Stimulated activated naive CD8-positive, alpha-beta T cell treated with anti-CD3 and anti-CD28 coated beads, Interleukin-15, Interleukin-2, amounts not matched to agents 100 ng/mL and 50 ng/mL, for 24 hours (primary cell): Measurements from ENCODE around the gene CIDEC.
"Not testable (repeated sequence)": the region's sequence is repeated elsewhere in the genome, so short reads cannot be mapped to it uniquely, and the experiment has no call there.

Experiments used
- H3K27ac Mint-ChIP-seq: one replicate; pipeline ENCODE4 v1.8.0; 2021; ENCODE audit warnings: mild to moderate bottlenecking, mixed read lengths
- H3K27me3 Mint-ChIP-seq: one replicate; pipeline ENCODE4 v1.8.0; 2021; ENCODE audit warnings: mixed read lengths
- H3K36me3 Mint-ChIP-seq: one replicate; pipeline ENCODE4 v1.8.0; 2021; ENCODE audit warnings: low read depth, mixed read lengths
- H3K4me1 Mint-ChIP-seq: one replicate; pipeline ENCODE4 v1.8.0; 2021; ENCODE audit warnings: low read depth, mixed read lengths
- H3K4me3 Mint-ChIP-seq: one replicate; pipeline ENCODE4 v1.8.0; 2021; ENCODE audit warnings: mild to moderate bottlenecking, mixed read lengths
- H3K9me3 Mint-ChIP-seq: one replicate; pipeline ENCODE4 v1.8.0; 2021; ENCODE audit warnings: mixed read lengths

Gene CIDEC

GRCh38 chr3:9893739-9894138 lies 13.7 kb upstream of the CIDEC start:
- Mint-ChIP-seq H3K27ac (peak overlapping the region; percentile 67), H3K4me1 (peaks cover 71% of the 10 kb centered on the region)

GRCh38 chr3:9891072-9891622 lies 11.1 kb upstream of the CIDEC start:
- H3K27ac Mint-ChIP-seq: peak overlapping the region; percentile 95
- peaks cover 4% of the 10 kb centered on the region for H3K9me3 Mint-ChIP-seq
- H3K4me1 Mint-ChIP-seq: peaks cover 52% of the 10 kb centered on the region
- peaks cover 45% of the 10 kb centered on the region for H3K36me3 Mint-ChIP-seq
- H3K27me3 Mint-ChIP-seq: no peaks in the 10 kb centered on the region
- peak overlapping the region; percentile 94 for H3K4me3 Mint-ChIP-seq

More at GRCh38 chr3:9893739-9894138, 13.7 kb upstream of the CIDEC start:
- peaks cover 45% of the 10 kb centered on the region for H3K36me3 Mint-ChIP-seq
- H3K27me3 Mint-ChIP-seq: no peaks in the 10 kb centered on the region
- H3K9me3 Mint-ChIP-seq: peaks cover 4% of the 10 kb centered on the region
- H3K4me3 Mint-ChIP-seq: peak overlapping the region; percentile 21

- H3K27me3 Mint-ChIP-seq: no peaks in the 10 kb centered on the region
- H3K36me3 Mint-ChIP-seq: peaks cover 40% of the 10 kb centered on the region
- H3K27ac Mint-ChIP-seq: peak within 1 kb of the TSS; percentile 95
- H3K4me3 Mint-ChIP-seq: peak within 1 kb of the TSS; percentile 94
- H3K4me1 Mint-ChIP-seq: peaks cover 47% of the 10 kb centered on the region
- H3K9me3 Mint-ChIP-seq: peaks cover 4% of the 10 kb centered on the region
Observed at GRCh38 chr3:9890249-9891071, 10.4 kb upstream of the CIDEC start, which contains the start of gene JAGN1. Gene JAGN1 (plus strand): TSS chr3:9890610. CDS start chr3:9890723, 113 bp downstream.

GRCh38 chr3:9889405-9889804 lies 9.4 kb upstream of the CIDEC start:
- Mint-ChIP-seq H3K27ac (no peak overlapping the region), H3K36me3 (peaks cover 33% of the 10 kb centered on the region), H3K4me3 (peak overlapping the region; percentile 94), H3K27me3 (no peaks in the 10 kb centered on the region), H3K9me3 (no peaks in the 10 kb centered on the region), H3K4me1 (peaks cover 37% of the 10 kb centered on the region)

GRCh38 chr3:9888540-9888939 lies 8.5 kb upstream of the CIDEC start:
- Mint-ChIP-seq H3K4me3 (no peak overlapping the region), H3K4me1 (peaks cover 29% of the 10 kb centered on the region), H3K36me3 (peaks cover 24% of the 10 kb centered on the region), H3K9me3 (no peaks in the 10 kb centered on the region), H3K27me3 (no peaks in the 10 kb centered on the region), H3K27ac (no peak overlapping the region)

- H3K27me3 Mint-ChIP-seq: no peaks in the 10 kb centered on the region
- no peak overlapping the region for H3K27ac Mint-ChIP-seq
- no peak overlapping the region for H3K4me3 Mint-ChIP-seq
- no peaks in the 10 kb centered on the region for H3K9me3 Mint-ChIP-seq
- peaks cover 19% of the 10 kb centered on the region for H3K4me1 Mint-ChIP-seq
- H3K36me3 Mint-ChIP-seq: peaks cover 14% of the 10 kb centered on the region
Observed at GRCh38 chr3:9887480-9887879, 7.4 kb upstream of the CIDEC start.

- Mint-ChIP-seq H3K36me3 (peaks cover 5% of the 10 kb centered on the region), H3K4me3 (no peak overlapping the region), H3K9me3 (no peaks in the 10 kb centered on the region), H3K27me3 (no peaks in the 10 kb centered on the region), H3K27ac (no peak overlapping the region), H3K4me1 (peaks cover 11% of the 10 kb centered on the region)
Observed at GRCh38 chr3:9886328-9886727, 6.3 kb upstream of the CIDEC start.

GRCh38 chr3:9884555-9885165 lies 4.6 kb upstream of the CIDEC start:
- no peaks in the 10 kb centered on the region for H3K27me3 Mint-ChIP-seq
- H3K4me1 Mint-ChIP-seq: peaks cover under 1% of the 10 kb centered on the region
- no peaks in the 10 kb centered on the region for H3K36me3 Mint-ChIP-seq
- H3K27ac Mint-ChIP-seq: no peak overlapping the region
- H3K4me3 Mint-ChIP-seq: no peak overlapping the region
- no peaks in the 10 kb centered on the region for H3K9me3 Mint-ChIP-seq

- Mint-ChIP-seq H3K27ac (no peak overlapping the region), H3K27me3 (no peaks in the 10 kb centered on the region), H3K4me1 (no peaks in the 10 kb centered on the region), H3K9me3 (no peaks in the 10 kb centered on the region), H3K4me3 (no peak overlapping the region), H3K36me3 (no peaks in the 10 kb centered on the region)
Observed at GRCh38 chr3:9883706-9884554, 3.9 kb upstream of the CIDEC start.

GRCh38 chr3:9881441-9881840 lies 1.4 kb upstream of the CIDEC start:
- Mint-ChIP-seq H3K4me3 (no peak overlapping the region), H3K27ac (no peak overlapping the region), H3K36me3 (no peaks in the 10 kb centered on the region), H3K4me1 (no peaks in the 10 kb centered on the region), H3K9me3 (no peaks in the 10 kb centered on the region), H3K27me3 (no peaks in the 10 kb centered on the region)

- H3K4me3 Mint-ChIP-seq: no peak overlapping the region
- H3K36me3 Mint-ChIP-seq: no peaks in the 10 kb centered on the region
- H3K9me3 Mint-ChIP-seq: no peaks in the 10 kb centered on the region
- no peaks in the 10 kb centered on the region for H3K27me3 Mint-ChIP-seq
- H3K4me1 Mint-ChIP-seq: no peaks in the 10 kb centered on the region
- no peak overlapping the region for H3K27ac Mint-ChIP-seq
Observed at GRCh38 chr3:9878700-9879099, 1.4 kb downstream of the CIDEC start.

GRCh38 chr3:9876991-9877390 lies 3.1 kb downstream of the CIDEC start:
- Mint-ChIP-seq H3K27ac (no peak overlapping the region), H3K27me3 (no peaks in the 10 kb centered on the region), H3K36me3 (no peaks in the 10 kb centered on the region), H3K9me3 (no peaks in the 10 kb centered on the region), H3K4me3 (no peak overlapping the region), H3K4me1 (no peaks in the 10 kb centered on the region)

GRCh38 chr3:9876255-9876654 lies 3.8 kb downstream of the CIDEC start:
- H3K4me1 Mint-ChIP-seq, H3K36me3 Mint-ChIP-seq, H3K27me3 Mint-ChIP-seq: not testable (repeated sequence)

GRCh38 chr3:9875448-9875847 lies 4.6 kb downstream of the CIDEC start:
- Mint-ChIP-seq H3K9me3 (no peaks in the 10 kb centered on the region), H3K4me1 (no peaks in the 10 kb centered on the region), H3K27ac (no peak overlapping the region), H3K27me3 (no peaks in the 10 kb centered on the region), H3K4me3 (no peak overlapping the region), H3K36me3 (no peaks in the 10 kb centered on the region)

More at GRCh38 chr3:9876255-9876654, 3.8 kb downstream of the CIDEC start:
- H3K4me3 Mint-ChIP-seq, H3K27ac Mint-ChIP-seq, H3K9me3 Mint-ChIP-seq: not testable (repeated sequence)

- H3K9me3 Mint-ChIP-seq: not testable (repeated sequence)
Observed at GRCh38 chr3:9872067-9872466, 8.0 kb downstream of the CIDEC start.

More at GRCh38 chr3:9872067-9872466, 8.0 kb downstream of the CIDEC start:
- H3K4me3 Mint-ChIP-seq, H3K27me3 Mint-ChIP-seq, H3K36me3 Mint-ChIP-seq, H3K27ac Mint-ChIP-seq, H3K4me1 Mint-ChIP-seq: not testable (repeated sequence)
